ENCODE results near the gene NSG1. TPM values are rescaled to one million over a fixed set of nuclear protein-coding genes. Genes with fewer than 3 reads are reported as not detected.

Gene NSG1
- total and polyA plus RNA-seq, 9 of the 15 experiments (the other 6 are each of a cell fraction or from before 2014, with no cell fraction given): not detected

DNA sequence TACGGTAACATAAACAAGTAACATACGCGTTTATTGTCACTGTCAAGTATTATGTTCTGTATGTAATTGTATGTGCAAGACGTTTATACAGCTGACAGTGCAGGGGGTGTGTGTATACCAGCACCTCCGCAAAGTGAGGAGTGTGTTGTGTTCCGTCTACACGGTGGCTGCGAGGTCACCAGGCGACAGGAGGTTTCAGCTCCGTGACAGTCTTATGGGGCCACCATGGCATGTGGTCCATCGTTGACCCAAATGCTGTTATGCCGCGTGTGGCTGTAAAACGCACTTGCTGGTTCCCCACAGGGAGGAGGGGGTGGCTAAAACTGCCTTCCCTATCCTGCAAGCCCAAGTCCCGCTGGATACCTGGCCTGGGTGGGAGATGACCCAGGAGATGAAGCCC is 25.0 kb downstream of the NSG1 start:
- no TSS peak for BruUV-seq (replicated peaks)
- in situ Hi-C loops (cut with MboI) (no loop called here), intact Hi-C loops (cut with micrococcal nuclease) (no loop called here)
- no peak overlapping the region for H3K4me3 ChIP-seq
- ChIA-PET POLR2A (interaction anchor here (1.4 kb wide), 1 partner anchor 17 kb away, joined by 3 read pairs; no protein-coding TSS in a partner anchor), CTCF (ENCODE audit: low intra/inter-chr PET ratio) (no interaction called here)
- no peaks in the 10 kb centered on the region for H3K36me3 ChIP-seq (ENCODE audit: control insufficient read depth, insufficient read depth, low read length)
- WGBS (ENCODE audit: insufficient coverage, low coverage, missing lambda C conversion rate): 22% methylated on average over 14 of the region's 15 CpGs
- DNase-seq (ENCODE audit: extremely low read depth in 1 of 4, low spot score in 3 of 4) (no peak), FAIRE-seq (peak; percentile 19), ATAC-seq (no peak)
- H3K9me1 ChIP-seq (ENCODE audit: control insufficient read depth, insufficient read depth, low read length): no peaks in the 10 kb centered on the region
- peaks cover 24 to 86% of the 10 kb centered on the region in 2 experiments for H3K27me3 ChIP-seq (ENCODE audit: control insufficient read depth in 2 of 2, insufficient read depth in 2 of 2, low read length in 2 of 2)
- H3K4me1 ChIP-seq (replicated peaks in 1 of 2; ENCODE audit: control insufficient read depth in 2 of 2, insufficient read depth in 2 of 2, low read length in 2 of 2): peaks cover 0 to 6% of the 10 kb centered on the region in 2 experiments; a peak in 2 of 5 replicates
- H3K9me3 ChIP-seq (replicated peaks; ENCODE audit: control insufficient read depth, insufficient read depth, low read depth, low read length): no peaks in the 10 kb centered on the region
- H3K4me2 ChIP-seq (ENCODE audit: insufficient read depth, low read length): no peak overlapping the region
- no peak overlapping the region for H3K9ac ChIP-seq (ENCODE audit: insufficient read depth in 1 of 2, low read depth in 2 of 2, low read length in 2 of 2)
- no peak overlapping the region for H2AFZ ChIP-seq (ENCODE audit: low read depth, low read length)
- peaks cover 11% of the 10 kb centered on the region for H4K20me1 ChIP-seq (replicated peaks; ENCODE audit: control insufficient read depth, insufficient read depth, low read length)
- no peak overlapping the region for H3K27ac ChIP-seq (ENCODE audit: extremely low read depth, low read depth, low read length)
- no peaks in the 10 kb centered on the region for H3K79me2 ChIP-seq (ENCODE audit: control insufficient read depth, insufficient read depth, low read length)
- TF ChIP-seq KHSRP (IDR thresholded peaks at IDR 0.05) (no peak), FOXA3 (CRISPR knock-in tag; conservative IDR thresholded peaks at IDR 0.05 in 1 of 2, IDR thresholded peaks at IDR 0.05 in 1 of 2) (no peak), RNF2 (IDR thresholded peaks at IDR 0.05) (no peak), NCOA1 (IDR thresholded peaks at IDR 0.05; ENCODE audit: low read depth) (no peak), CSDE1 (IDR thresholded peaks at IDR 0.05) (no peak), CTCF (IDR thresholded peaks at IDR 0.05 in 2 of 3, conservative IDR thresholded peaks at IDR 0.05 in 1 of 3; ENCODE audit: insufficient read depth in 2 of 3, low read depth in 1 of 3, low read length in 3 of 3) (no peak), RFX7 (CRISPR knock-in tag; IDR thresholded peaks at IDR 0.05) (no peak), EGR1 (conservative IDR thresholded peaks at IDR 0.05) (no peak), RBBP5 (IDR thresholded peaks at IDR 0.05; ENCODE audit: borderline replicate concordance, insufficient read depth, low read length, poor library complexity, severe bottlenecking) (no peak), BACH1 (tag; IDR thresholded peaks at IDR 0.05) (no peak), GATA2 (CRISPR knock-in tag; IDR thresholded peaks at IDR 0.05) (no peak), YBX1 (IDR thresholded peaks at IDR 0.05) (no peak), ZNF717 (CRISPR knock-in tag; IDR thresholded peaks at IDR 0.05) (no peak), MTA3 (IDR thresholded peaks at IDR 0.05; ENCODE audit: borderline replicate concordance) (no peak)
- TF ChIP-seq, protein P1, sequence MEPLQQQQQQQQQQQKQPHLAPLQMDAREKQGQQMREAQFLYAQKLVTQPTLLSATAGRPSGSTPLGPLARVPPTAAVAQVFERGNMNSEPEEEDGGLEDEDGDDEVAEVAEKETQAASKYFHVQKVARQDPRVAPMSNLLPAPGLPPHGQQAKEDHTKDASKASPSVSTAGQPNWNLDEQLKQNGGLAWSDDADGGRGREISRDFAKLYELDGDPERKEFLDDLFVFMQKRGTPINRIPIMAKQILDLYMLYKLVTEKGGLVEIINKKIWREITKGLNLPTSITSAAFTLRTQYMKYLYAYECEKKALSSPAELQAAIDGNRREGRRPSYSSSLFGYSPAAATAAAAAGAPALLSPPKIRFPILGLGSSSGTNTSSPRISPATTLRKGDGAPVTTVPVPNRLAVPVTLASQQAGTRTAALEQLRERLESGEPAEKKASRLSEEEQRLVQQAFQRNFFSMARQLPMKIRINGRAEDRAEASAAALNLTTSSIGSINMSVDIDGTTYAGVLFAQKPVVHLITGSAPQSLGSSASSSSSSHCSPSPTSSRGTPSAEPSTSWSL (CRISPR knock-in tag; IDR thresholded peaks at IDR 0.05; ENCODE audit: borderline replicate concordance): no peak
